ENCODE results near the gene MYO5C. TPM values are rescaled to one million over a fixed set of nuclear protein-coding genes. Genes with fewer than 3 reads are reported as not detected.

The MYO5C gene, protein sequence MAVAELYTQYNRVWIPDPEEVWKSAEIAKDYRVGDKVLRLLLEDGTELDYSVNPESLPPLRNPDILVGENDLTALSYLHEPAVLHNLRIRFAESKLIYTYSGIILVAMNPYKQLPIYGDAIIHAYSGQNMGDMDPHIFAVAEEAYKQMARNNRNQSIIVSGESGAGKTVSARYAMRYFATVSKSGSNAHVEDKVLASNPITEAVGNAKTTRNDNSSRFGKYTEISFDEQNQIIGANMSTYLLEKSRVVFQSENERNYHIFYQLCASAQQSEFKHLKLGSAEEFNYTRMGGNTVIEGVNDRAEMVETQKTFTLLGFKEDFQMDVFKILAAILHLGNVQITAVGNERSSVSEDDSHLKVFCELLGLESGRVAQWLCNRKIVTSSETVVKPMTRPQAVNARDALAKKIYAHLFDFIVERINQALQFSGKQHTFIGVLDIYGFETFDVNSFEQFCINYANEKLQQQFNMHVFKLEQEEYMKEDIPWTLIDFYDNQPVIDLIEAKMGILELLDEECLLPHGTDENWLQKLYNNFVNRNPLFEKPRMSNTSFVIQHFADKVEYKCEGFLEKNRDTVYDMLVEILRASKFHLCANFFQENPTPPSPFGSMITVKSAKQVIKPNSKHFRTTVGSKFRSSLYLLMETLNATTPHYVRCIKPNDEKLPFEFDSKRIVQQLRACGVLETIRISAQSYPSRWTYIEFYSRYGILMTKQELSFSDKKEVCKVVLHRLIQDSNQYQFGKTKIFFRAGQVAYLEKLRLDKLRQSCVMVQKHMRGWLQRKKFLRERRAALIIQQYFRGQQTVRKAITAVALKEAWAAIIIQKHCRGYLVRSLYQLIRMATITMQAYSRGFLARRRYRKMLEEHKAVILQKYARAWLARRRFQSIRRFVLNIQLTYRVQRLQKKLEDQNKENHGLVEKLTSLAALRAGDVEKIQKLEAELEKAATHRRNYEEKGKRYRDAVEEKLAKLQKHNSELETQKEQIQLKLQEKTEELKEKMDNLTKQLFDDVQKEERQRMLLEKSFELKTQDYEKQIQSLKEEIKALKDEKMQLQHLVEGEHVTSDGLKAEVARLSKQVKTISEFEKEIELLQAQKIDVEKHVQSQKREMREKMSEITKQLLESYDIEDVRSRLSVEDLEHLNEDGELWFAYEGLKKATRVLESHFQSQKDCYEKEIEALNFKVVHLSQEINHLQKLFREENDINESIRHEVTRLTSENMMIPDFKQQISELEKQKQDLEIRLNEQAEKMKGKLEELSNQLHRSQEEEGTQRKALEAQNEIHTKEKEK (N-terminal part only)
- total RNA-seq, result 10 to 100 TPM in 6 of 7 donors, 1 to 10 TPM in 1; 6.2 to 23.4 (median 16.2) TPM
- polyA plus RNA-seq, result 1 to 10 TPM in 2 of 3 donors, under 1 TPM in 1; 0.53 to 2.2 (median 2.2) TPM
- long read RNA-seq, donor 1, result 0 reads
- long read RNA-seq, donor 2, result 0 reads

DNA sequence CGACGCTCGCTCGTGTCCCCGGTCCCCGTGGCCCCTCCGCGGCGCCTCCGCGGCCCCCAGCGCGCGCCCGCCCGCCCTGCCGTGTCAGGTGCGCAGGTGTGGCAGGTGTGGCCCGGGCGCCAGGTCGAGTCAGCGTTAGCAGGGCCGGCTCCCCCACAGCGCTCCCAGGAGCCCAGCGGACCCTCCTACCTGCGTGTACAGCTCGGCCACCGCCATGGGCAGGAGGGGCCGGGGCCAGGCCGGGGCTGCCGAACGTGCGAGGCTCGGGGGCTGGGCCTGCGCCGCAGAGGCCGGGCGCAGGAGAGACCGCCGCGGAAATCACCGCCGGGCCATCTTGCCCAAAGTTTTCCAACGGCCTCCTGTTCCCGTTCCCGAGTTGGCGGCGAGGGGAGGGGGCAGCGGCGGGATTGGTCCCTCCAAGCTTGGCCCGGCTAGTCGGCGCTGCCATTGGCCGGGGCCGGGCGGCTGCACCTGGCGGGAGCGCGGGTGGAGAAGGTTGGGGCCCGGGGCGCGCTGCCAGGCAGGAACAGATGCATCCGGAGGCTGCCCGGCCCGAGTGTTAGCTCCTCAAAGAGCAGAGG is at the start of gene MYO5C:
Gene MYO5C (minus strand): TSS at position 384 of the 581 bp plus-strand sequence. CDS start 168 bp downstream, at position 216.
- no peaks in the 10 kb centered on the region for H3K9me3 ChIP-seq
- peak within 1 kb of the TSS in 6 of 8 donors; percentile 59 to 76 (median 62) for H3K27ac ChIP-seq
- H3K27me3 ChIP-seq (replicated peaks in 1 of 7), result peaks cover 0 to 38% (median 17%) of the 10 kb centered on the region in 7 donors
- 1% methylated on average over 22 to 65 of the region's 65 CpGs for WGBS, 5 donors
- TF ChIP-seq POLR2A (IDR thresholded peaks at IDR 0.05) (no peak), POLR2AphosphoS5 (IDR thresholded peaks at IDR 0.05) (peak; percentile 78 to 87 (median 84))
- DNase-seq, result peak; percentile 88
- peaks cover 0 to 31% (median 20%) of the 10 kb centered on the region in 6 donors for H3K4me1 ChIP-seq
- peak within 1 kb of the TSS; percentile 39 to 78 (median 53) for H3K4me3 ChIP-seq
- no peaks in the 10 kb centered on the region for H3K36me3 ChIP-seq
- intact Hi-C loops (cut with DNase I; ENCODE audit: low total_unique reads), result no loop called here

DNA sequence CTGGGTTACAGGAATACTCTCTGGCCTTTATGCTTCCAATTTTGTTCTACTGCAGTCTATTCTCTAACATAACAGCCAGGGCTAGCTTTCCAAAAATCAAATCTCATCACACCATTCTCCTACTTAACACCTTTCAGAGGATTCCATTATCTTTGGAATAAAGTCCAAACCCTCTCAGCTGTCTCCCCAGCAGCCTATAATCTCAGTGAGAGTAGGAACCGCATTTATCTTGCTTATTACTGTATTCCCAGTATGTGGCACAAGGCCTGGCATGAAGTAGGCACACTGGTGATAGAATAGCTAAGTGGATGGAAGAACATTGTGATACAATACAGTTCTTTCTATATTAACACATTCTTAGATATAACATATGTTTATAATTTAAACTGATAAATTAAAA is 49.0 kb upstream of the MYO5C start:
- WGBS, 5 donors, result 94 to 100% (median 97%) methylated on average over 1 of the region's 1 CpG
- TF ChIP-seq POLR2AphosphoS5 (IDR thresholded peaks at IDR 0.05) (no peak), POLR2A (IDR thresholded peaks at IDR 0.05) (no peak)
- TF ChIP-seq, protein P1, sequence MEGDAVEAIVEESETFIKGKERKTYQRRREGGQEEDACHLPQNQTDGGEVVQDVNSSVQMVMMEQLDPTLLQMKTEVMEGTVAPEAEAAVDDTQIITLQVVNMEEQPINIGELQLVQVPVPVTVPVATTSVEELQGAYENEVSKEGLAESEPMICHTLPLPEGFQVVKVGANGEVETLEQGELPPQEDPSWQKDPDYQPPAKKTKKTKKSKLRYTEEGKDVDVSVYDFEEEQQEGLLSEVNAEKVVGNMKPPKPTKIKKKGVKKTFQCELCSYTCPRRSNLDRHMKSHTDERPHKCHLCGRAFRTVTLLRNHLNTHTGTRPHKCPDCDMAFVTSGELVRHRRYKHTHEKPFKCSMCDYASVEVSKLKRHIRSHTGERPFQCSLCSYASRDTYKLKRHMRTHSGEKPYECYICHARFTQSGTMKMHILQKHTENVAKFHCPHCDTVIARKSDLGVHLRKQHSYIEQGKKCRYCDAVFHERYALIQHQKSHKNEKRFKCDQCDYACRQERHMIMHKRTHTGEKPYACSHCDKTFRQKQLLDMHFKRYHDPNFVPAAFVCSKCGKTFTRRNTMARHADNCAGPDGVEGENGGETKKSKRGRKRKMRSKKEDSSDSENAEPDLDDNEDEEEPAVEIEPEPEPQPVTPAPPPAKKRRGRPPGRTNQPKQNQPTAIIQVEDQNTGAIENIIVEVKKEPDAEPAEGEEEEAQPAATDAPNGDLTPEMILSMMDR (IDR thresholded peaks at IDR 0.05 in 8 of 11, conservative IDR thresholded peaks at IDR 0.05 in 3 of 11), result no peak
- no peaks in the 10 kb centered on the region for H3K9me3 ChIP-seq
- no peaks in the 10 kb centered on the region for H3K27me3 ChIP-seq (replicated peaks in 1 of 7)
- H3K27ac ChIP-seq, result no peak overlapping the region
- H3K4me1 ChIP-seq, result no peaks in the 10 kb centered on the region
- no peak for DNase-seq
- intact Hi-C loops (cut with DNase I; ENCODE audit: low total_unique reads), result no loop called here
- H3K36me3 ChIP-seq, result peaks cover 0 to 77% (median 21%) of the 10 kb centered on the region in 6 donors
- no peak overlapping the region for H3K4me3 ChIP-seq

DNA sequence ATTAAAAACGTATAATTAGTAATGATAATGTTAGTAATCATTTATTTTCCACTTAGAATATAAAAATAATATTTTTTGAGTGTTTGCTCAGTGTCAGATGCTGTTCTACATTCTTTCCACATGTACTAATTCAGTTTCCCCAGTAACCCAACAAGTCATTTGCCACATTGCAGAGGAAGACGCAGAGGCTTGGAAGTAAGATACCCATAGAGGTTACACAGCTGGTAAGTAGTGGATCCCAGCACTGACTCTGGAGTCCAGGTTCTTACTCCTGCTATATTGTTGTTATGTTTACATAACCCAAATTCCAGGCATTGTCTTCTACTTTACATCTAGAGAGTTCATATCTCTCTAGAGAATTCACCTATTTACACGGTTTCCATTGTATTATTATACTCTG is 48.2 kb upstream of the MYO5C start:
- Histone ChIP-seq H3K36me3 (peaks cover 0 to 75% (median 19%) of the 10 kb centered on the region in 6 donors), H3K4me3 (no peak overlapping the region), H3K27me3 (replicated peaks in 1 of 7) (no peaks in the 10 kb centered on the region), H3K9me3 (no peaks in the 10 kb centered on the region), H3K4me1 (no peaks in the 10 kb centered on the region), H3K27ac (no peak overlapping the region)
- intact Hi-C loops (cut with DNase I; ENCODE audit: low total_unique reads), result no loop called here
- WGBS, 5 donors, result 76 to 95% (median 93%) methylated on average over 3 of the region's 3 CpGs
- DNase-seq, result no peak
- TF ChIP-seq POLR2AphosphoS5 (IDR thresholded peaks at IDR 0.05) (no peak), POLR2A (IDR thresholded peaks at IDR 0.05) (no peak)
- TF ChIP-seq, protein P1 (IDR thresholded peaks at IDR 0.05 in 8 of 11, conservative IDR thresholded peaks at IDR 0.05 in 3 of 11), result no peak

DNA sequence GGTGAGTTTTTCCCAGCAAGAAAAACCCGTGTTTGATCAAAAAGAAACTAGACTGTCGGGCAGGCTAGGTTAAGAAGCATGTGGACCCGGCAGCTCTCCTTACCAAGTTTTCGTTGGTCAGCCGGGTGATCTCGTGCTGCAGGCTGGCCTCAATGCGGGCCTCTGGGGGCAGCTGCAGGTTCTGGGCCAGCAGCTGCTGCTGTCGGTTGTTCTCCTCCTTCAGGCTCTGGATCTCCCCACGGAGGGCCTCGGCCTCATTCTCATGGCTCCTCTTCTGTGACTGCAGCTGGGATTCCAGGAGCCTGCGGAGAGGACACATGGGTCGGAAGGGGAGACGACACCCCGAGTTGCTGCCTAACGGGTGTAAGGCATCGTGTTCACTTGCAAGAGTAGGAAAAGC is 44.5 kb upstream of the MYO5C start:
- TF ChIP-seq POLR2A (IDR thresholded peaks at IDR 0.05) (no peak), POLR2AphosphoS5 (IDR thresholded peaks at IDR 0.05) (no peak)
- TF ChIP-seq, protein P1 (IDR thresholded peaks at IDR 0.05 in 8 of 11, conservative IDR thresholded peaks at IDR 0.05 in 3 of 11), result no peak
- DNase-seq, result no peak
- no peaks in the 10 kb centered on the region for H3K27me3 ChIP-seq (replicated peaks in 1 of 7)
- no peak overlapping the region for H3K4me3 ChIP-seq
- no peaks in the 10 kb centered on the region for H3K4me1 ChIP-seq
- H3K9me3 ChIP-seq, result no peaks in the 10 kb centered on the region
- no peak overlapping the region for H3K27ac ChIP-seq
- 94 to 97% (median 96%) methylated on average over 16 of the region's 16 CpGs for WGBS, 5 donors
- H3K36me3 ChIP-seq, result peaks cover 0 to 84% (median 19%) of the 10 kb centered on the region in 6 donors
- intact Hi-C loops (cut with DNase I; ENCODE audit: low total_unique reads), result no loop called here
